Peyer's patch (tissue), 4 donors: ENCODE measurements around the gene P2RY11. TPM values are rescaled to one million over a fixed set of nuclear protein-coding genes. Genes with fewer than 3 reads are reported as not detected.
A peak's percentile ranks its signal among the peaks of the same experiment; 100 is the strongest.

Experiments
- DNase-seq, 3 donors: peaks; one replicate each; pipeline ENCODE4 v3.0.0-alpha.2; 2017 to 2019
- H3K27ac ChIP-seq, 4 donors: fragments of 200-600 bp; sonication (generic); one replicate each; pipeline ENCODE4 v1.5.1; 2016 to 2019
- H3K27me3 ChIP-seq, 2 donors: fragments of 200-600 bp; sonication (generic); one replicate each; pipeline ENCODE4 v1.5.1; 2019
- H3K36me3 ChIP-seq, 3 donors: fragments of 200-600 bp; sonication (generic); one replicate each; pipeline ENCODE4 v1.5.1; 2016 to 2019
- H3K4me1 ChIP-seq, 4 donors: fragments of 200-600 bp; sonication (generic); one replicate each; pipeline ENCODE4 v1.5.1; 2016 to 2019
- H3K4me3 ChIP-seq, 4 donors: fragments of 200-600 bp; sonication (generic); 1 replicate in 3 of 4; 2 replicates in 1 of 4; pipeline ENCODE4 v1.5.1; 2016 to 2019; ENCODE audit warnings: mild to moderate bottlenecking in 1 of 4
- H3K9me3 ChIP-seq, 4 donors: fragments of 200-600 bp; sonication (generic); one replicate each; pipeline ENCODE4 v1.5.1; 2016 to 2019; ENCODE audit warnings: mild to moderate bottlenecking in 1 of 4
- CTCF ChIP-seq, 6 experiments: fragments of 450-650 bp in 4 of 6; fragments of 200-600 bp in 2 of 6; sonication (generic) in 1 of 6; IDR thresholded peaks; one replicate each; pipeline ENCODE4 v1.5.1; 2017 to 2019; ENCODE audit warnings: antibody characterized with exemption in 6 of 6, mild to moderate bottlenecking in 3 of 6, moderate library complexity in 1 of 6
- POLR2A ChIP-seq, 2 donors: fragments of 450-650 bp; IDR thresholded peaks; one replicate each; pipeline ENCODE4 v1.5.1; 2017; ENCODE audit warnings: antibody characterized with exemption in 2 of 2, mild to moderate bottlenecking in 2 of 2, moderate library complexity in 2 of 2
- total RNA-seq, 4 donors: library from RNA; depleted of rRNA; stranded (reverse); fragments of >200 nt; gene quantifications; one replicate each; pipeline ENCODE4 v1.1.0, GENCODE V29; 2016

Gene P2RY11
- total RNA-seq, 4 donors from 2014 or later = 7.0 to 21.5 (median 11.6) TPM

GRCh38 chr19:10143681-10144080, 32.2 kb downstream of the P2RY11 start:
- H3K4me1 ChIP-seq = peaks cover 0 to 3% (median 0%) of the 10 kb centered on the region in 4 donors
- DNase-seq = peak in 1 of 3 donors; percentile 23
- H3K9me3 ChIP-seq = no peaks in the 10 kb centered on the region
- peaks cover 0 to 86% (median 3%) of the 10 kb centered on the region in 3 donors for H3K36me3 ChIP-seq
- TF ChIP-seq POLR2A (IDR thresholded peaks at IDR 0.05) = no peak
- TF ChIP-seq CTCF (IDR thresholded peaks at IDR 0.05) = no peak
- H3K4me3 ChIP-seq = no peak overlapping the region
- H3K27ac ChIP-seq = peak overlapping the region; percentile 25 to 80 (median 70)
- no peaks in the 10 kb centered on the region for H3K27me3 ChIP-seq

DNA sequence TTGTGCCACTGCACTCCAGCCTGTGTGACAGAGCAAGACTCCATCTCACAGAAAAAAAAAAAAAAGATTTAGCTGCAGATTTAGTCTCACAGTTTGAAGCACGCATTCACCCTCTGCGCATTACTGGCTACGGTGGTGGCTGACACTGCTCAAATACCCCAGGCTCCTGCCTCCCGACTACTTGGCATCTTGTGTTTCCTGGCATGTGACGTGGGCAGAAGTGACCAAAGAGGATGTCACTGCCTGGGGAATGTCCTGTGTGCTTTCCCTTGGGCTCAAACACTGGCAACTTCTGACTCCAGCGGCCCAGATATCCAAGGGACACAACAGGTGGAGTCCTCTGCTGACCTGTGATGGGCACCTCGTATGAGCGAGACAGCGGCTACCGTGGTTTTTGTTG, 32.9 kb downstream of the P2RY11 start:
- H3K4me3 ChIP-seq = no peak overlapping the region
- no peaks in the 10 kb centered on the region for H3K27me3 ChIP-seq
- TF ChIP-seq CTCF (IDR thresholded peaks at IDR 0.05) = no peak
- no peak for TF ChIP-seq POLR2A (IDR thresholded peaks at IDR 0.05)
- H3K9me3 ChIP-seq = no peaks in the 10 kb centered on the region
- DNase-seq = no peak
- peaks cover 0 to 88% (median 3%) of the 10 kb centered on the region in 3 donors for H3K36me3 ChIP-seq
- H3K4me1 ChIP-seq = peaks cover 0 to 3% (median 0%) of the 10 kb centered on the region in 4 donors
- H3K27ac ChIP-seq = peak overlapping the region in 1 of 4 donors; percentile 66

GRCh38 chr19:10145031-10145430, 33.5 kb downstream of the P2RY11 start:
- no peak for DNase-seq
- Histone ChIP-seq H3K36me3 (peaks cover 0 to 88% (median 3%) of the 10 kb centered on the region in 3 donors), H3K27me3 (no peaks in the 10 kb centered on the region), H3K27ac (peak overlapping the region in 1 of 4 donors; percentile 66), H3K4me3 (no peak overlapping the region), H3K9me3 (no peaks in the 10 kb centered on the region), H3K4me1 (peaks cover 0 to 3% (median 0%) of the 10 kb centered on the region in 4 donors)
- TF ChIP-seq CTCF (IDR thresholded peaks at IDR 0.05) (no peak), POLR2A (IDR thresholded peaks at IDR 0.05) (no peak)

GRCh38 chr19:10146142-10146541, 34.6 kb downstream of the P2RY11 start:
- H3K9me3 ChIP-seq = no peaks in the 10 kb centered on the region
- H3K27me3 ChIP-seq = no peaks in the 10 kb centered on the region
- H3K4me3 ChIP-seq = no peak overlapping the region
- H3K36me3 ChIP-seq = peaks cover 0 to 88% (median 3%) of the 10 kb centered on the region in 3 donors
- peaks cover 0 to 3% (median 0%) of the 10 kb centered on the region in 4 donors for H3K4me1 ChIP-seq
- no peak overlapping the region for H3K27ac ChIP-seq
- TF ChIP-seq CTCF (IDR thresholded peaks at IDR 0.05) = no peak
- TF ChIP-seq POLR2A (IDR thresholded peaks at IDR 0.05) = no peak
- DNase-seq = no peak

DNA sequence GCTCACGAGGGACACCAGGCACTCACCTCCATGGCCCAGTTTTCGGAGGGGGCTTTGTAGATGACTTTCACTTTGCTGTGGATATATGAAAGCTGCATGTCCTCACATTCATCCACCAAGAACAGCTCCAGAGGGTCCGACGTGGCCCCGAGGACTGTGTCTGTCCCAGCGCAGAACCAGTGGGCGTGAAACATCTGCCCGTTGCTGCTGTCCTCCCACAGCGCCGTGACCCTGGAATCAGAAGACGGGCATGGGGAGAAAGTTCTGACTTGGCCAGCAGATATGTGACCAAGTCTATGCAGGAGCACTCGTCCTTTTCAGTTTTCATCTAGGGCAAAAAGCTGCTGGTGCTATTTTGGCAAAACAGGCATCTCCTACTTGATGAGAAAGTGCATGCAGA, 37.9 kb downstream of the P2RY11 start:
- Histone ChIP-seq H3K4me3 (no peak overlapping the region), H3K36me3 (peaks cover 0 to 89% (median 0%) of the 10 kb centered on the region in 3 donors), H3K27me3 (no peaks in the 10 kb centered on the region), H3K9me3 (no peaks in the 10 kb centered on the region), H3K4me1 (no peaks in the 10 kb centered on the region), H3K27ac (no peak overlapping the region)
- no peak for TF ChIP-seq POLR2A (IDR thresholded peaks at IDR 0.05)
- no peak for TF ChIP-seq CTCF (IDR thresholded peaks at IDR 0.05)
- DNase-seq = no peak

DNA sequence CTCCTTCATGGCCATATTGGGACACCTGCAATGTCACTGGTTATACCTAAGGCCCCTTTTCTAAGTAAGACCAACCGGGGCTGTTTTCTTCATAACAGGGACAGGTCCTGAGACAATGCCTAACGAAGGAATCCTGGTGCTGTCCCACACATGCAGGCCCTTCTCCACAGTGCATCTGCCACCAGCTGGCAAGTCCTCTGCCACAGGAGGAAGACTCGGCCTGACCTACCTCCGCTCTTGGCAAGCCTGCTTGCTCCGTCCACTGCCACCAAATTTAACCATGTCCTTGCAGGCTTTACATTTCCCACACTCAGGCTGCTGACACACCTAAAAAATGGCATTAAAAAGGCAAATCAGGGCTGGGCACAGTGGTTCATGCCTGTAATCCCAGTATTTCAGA, 40.0 kb downstream of the P2RY11 start:
- peaks cover 0 to 92% (median 0%) of the 10 kb centered on the region in 3 donors for H3K36me3 ChIP-seq
- no peak overlapping the region for H3K27ac ChIP-seq
- H3K4me3 ChIP-seq = no peak overlapping the region
- DNase-seq = no peak
- H3K9me3 ChIP-seq = no peaks in the 10 kb centered on the region
- no peaks in the 10 kb centered on the region for H3K27me3 ChIP-seq
- no peak for TF ChIP-seq POLR2A (IDR thresholded peaks at IDR 0.05)
- TF ChIP-seq CTCF (IDR thresholded peaks at IDR 0.05) = no peak
- no peaks in the 10 kb centered on the region for H3K4me1 ChIP-seq
